HG02642 (cell line): ENCODE results near the gene WNT6.

ENCODE experiments used
- ATAC-seq: cut with Tn5 transposase; IDR thresholded peaks from one replicate; pipeline ENCODE4 v1.9.1; 2021; ENCODE audit warnings: mild to moderate bottlenecking; ENCODE audit not compliant: unreplicated experiment, poor library complexity

WNT6 gene

GRCh38 chr2:218889937-218890336 is 30.3 kb downstream of the WNT6 start:
- no peak for ATAC-seq

DNA sequence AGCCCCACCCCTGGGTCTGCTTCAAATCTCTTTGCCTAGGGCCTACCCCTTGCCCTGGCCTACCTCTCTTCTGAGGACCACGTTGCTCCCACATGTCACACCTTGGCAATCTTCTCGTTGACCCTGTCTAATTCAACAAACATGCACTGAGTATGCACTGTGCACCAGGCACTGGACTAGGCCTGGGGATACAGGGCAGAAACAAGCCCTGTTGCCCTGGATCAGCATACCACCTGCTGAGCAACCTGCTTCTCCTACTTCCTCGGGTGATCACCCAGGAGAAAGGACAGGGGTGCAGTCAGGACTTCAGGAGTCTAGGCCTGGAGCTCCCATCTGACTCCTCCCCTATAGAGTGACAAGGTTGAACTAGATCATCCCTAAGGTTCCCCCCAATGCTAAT is 30.8 kb downstream of the WNT6 start:
- ATAC-seq: no peak

DNA sequence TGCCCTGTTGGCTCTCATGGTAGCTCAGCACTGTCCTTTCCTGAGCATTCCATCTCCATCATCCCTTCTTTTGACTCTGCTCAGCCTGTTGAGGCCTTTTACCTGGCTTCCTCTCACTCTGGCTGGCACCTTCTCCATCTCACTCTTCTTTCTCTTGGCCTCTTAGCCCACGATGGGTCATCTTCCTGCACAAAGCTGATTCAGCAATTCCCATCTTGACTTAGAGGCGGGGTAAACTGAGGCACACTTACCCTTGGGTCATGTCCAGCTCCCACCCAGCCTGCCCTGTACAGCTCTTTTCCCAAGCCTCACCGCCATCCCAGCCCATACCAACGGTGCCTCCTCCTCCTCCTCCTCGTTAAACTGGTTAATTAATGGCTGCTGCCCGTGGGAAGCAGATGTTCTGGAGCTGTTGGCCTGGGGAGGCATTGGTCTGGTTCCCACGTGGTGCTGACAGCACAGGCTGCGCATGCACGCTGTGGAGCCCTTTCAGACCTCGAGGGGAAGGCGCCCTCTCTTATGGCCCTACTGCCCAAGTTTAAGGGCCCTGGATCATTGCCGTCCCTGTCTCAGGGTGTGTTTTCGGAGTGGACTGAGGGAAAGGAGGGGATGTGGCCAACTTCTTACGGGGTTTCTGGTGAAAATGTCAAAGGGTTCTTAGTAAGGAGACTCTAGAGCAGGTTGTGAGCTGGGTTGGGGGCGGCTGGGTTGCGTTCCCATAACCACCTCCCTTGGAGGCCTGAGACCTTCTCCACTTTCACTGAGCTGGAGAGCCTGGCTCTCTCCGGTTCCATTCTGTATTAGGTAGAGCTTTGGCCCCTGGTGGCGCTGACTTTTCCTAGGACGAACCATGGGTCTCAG is 31.9 kb downstream of the WNT6 start:
- ATAC-seq: no peak

DNA sequence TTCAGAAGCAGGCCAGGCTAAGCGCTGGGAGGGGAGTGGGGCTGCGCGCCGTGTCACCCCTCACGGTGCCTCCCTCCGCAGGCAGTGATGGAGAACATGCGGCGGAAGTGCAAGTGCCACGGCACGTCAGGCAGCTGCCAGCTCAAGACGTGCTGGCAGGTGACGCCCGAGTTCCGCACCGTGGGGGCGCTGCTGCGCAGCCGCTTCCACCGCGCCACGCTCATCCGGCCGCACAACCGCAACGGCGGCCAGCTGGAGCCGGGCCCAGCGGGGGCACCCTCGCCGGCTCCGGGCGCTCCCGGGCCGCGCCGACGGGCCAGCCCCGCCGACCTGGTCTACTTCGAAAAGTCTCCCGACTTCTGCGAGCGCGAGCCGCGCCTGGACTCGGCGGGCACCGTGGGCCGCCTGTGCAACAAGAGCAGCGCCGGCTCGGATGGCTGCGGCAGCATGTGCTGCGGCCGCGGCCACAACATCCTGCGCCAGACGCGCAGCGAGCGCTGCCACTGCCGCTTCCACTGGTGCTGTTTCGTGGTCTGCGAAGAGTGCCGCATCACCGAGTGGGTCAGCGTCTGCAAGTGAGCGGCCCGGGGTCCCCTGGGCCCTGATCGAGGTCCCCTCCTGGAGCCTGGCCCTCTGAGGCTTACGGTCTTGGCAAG is 33.2 kb downstream of the WNT6 start:
- ATAC-seq: peak; percentile 48

GRCh38 chr2:218893349-218894150 is 33.9 kb downstream of the WNT6 start:
- ATAC-seq: no peak

DNA sequence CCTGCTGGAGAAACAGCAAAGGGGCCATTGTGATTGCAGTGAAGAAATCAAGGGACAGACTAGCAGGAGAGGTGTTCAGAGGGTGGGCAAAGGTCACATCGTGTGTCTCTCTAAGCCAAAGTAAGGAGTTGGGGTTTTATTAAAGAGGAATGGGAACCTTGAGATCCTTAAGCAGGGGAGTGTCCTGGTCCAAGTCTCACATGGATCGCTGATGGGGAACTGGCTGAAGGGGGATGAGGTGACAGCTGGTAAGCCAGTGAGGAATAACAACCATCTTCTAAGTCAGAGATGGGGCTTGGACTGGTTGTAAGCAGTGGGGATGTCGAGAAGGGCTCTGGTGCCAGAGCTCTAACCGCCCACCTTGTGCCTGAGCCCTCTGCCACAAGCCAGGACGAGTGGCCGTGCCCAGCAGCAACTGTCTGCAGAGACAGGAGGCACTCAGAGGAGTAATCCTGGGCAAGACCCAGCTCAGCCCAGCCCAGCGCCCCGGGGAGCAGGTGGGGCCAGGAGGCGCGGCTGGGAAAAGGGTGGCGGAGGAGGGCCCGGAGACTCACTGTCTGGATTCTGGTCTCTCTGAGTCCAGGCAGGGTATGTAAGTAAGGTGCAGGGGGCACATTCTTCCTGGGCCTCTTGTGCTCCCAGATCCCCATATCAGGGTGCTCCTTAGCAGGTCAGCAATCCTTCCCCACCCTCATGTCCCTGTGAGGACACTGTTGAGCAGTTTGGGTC is 34.7 kb downstream of the WNT6 start:
- ATAC-seq: no peak

DNA sequence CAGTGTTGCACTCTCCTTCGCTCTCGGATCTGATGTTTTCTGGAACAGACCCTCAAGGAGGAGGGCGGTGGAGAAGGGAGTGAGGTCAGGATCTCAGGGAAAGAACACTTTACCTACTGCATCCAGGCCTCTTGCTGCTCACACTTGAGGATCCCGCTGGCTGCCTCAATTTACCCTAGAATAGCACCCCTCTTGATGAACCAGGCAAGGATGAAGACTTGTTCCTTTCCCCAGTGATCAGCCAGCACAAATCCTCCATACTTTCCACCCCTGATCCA is 35.2 kb downstream of the WNT6 start:
- ATAC-seq: no peak

DNA sequence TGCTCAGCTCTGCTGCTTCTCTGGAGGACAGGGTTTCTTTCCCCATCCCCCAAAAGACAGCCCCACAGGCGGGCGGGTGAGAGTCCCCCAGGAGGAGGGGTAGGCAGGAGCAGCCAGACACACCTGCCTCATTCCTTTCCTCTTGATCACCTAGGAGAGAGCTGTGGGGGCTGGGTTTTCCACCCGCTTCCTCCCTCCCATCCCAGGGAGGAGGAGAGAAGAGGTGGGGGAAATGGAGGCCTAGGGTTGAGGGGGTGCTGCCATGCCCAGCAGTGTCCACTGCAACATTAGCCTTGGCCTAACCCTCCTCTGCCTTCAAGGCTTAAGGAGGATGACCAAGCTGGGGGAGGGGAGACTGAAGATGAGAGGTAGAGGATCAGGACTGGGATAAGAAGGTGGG is 35.7 kb downstream of the WNT6 start:
- ATAC-seq: no peak

GRCh38 chr2:218895759-218896500 is 36.3 kb downstream of the WNT6 start:
- ATAC-seq: peak; percentile 6

DNA sequence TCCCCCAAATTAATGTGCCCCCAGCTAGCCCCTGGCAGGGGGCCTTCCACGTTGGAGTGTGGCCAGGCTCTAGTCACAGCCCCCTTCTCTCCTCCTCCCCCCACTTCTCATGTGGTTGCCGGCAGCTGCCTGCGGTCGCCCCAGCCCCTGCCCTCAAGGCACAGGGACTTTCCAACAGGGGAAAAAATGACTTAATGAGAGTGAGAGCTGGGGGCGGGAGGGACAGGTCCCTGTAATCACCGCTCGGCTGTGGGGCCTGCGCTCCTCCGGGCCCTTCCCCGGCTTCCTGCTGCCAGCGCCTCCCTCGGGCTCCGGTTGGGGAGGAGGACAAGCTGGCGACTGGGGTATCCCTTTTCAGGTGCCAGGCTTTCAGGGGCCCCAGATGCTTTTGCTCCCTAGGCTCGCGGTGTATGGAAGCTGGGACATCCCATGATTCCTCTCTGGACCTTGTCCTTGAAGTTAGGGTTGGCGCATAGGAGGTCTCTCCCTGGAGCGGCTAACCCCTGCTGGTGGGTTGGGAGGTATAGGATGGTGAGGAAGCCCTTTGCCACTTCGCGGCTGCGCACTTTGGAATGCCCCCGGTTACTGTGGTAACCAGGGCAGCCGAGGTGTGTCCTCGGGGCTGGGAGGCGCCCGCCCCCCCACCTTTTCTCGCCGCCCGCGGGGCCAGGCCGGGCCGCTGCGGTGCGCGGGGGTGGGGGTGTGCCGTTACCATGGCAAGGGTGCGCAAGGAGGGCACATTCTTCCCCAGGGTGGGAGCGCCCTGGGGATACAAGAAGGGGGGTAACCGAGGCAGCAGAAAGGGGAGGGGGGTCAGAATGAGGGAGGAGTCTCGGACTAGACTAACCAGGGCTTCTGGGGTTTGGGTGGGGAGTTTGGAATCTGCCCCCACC is 37.1 kb downstream of the WNT6 start:
- peak; percentile 66 for ATAC-seq

DNA sequence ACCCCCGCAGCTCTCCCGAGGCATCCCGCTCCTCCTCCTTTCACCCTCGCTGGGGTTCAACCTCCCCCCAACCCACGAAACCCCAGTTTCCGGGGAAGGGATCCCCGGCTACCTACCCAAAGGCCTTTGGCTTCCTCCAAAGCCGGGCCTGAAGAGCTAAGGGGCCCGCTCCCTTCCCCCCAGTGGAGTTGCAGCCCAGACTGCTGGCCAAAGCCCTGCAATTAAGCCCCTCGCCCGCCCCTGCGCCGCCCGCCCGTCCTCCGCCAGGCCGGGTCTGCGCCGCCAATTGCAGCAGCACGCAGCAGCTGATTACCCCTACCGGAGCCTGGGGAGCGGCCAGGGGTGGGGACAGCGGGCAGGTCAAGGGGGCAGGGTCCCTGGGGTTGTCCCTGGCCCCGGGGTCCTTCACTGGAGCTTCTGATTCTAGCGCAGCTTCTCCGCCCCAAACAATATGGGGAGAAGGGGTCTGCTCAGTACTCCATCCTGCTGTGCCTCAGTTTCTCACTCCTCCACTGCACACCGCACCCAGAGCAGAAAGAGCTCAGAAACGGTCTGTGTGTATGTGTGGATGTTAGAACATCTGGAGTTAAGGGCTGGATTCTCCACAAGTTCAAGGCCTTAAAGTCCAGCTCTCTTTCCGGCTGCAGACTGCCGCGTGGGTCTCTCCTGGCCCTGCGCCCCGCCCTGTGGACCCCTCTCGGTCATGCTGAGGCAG is 37.9 kb downstream of the WNT6 start:
- ATAC-seq: peak; percentile 1

GRCh38 chr2:218898109-218898878 is 38.7 kb downstream of the WNT6 start:
- peak; percentile 39 for ATAC-seq

DNA sequence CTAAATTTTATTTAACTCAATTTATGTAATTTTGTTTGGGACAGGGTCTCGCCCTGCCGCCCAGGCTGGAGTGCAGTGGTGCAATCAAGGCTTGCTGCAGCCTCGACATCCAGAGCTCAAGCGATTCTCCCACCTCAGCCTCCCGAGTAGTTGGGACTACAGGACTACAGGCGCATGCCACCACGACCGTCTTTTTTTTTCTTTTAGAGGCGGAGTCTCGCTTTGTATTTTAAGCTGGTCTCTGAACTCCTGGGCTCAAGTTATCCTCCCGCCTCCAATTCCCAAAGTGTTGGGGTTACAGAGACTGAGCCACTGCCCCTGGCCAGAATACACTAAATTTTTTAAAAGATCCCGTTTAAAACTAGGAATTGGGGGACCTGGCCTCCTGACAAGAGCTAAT is 39.5 kb downstream of the WNT6 start:
- ATAC-seq: no peak

- ATAC-seq: no peak
Measured at GRCh38 chr2:218902427-218902826, 42.8 kb downstream of the WNT6 start.

DNA sequence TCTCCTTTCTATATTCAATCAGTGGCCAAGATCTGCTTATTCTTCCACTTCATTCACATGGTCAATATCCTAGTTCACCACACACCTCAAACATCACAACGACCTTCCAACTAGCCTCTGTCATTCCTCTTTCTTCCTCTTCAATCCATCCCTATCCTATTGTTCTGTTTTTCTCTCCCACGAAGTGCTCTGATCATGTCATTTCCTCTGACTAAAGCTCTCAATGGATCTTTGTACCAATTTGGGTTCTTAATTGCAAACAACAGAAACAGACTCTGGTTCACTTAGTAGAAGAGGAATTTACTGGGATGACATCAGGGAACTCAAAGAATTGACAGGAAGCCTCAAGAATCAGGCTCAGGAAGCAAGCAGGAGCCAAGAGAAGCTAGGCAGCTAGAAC is 44.6 kb downstream of the WNT6 start:
- no peak for ATAC-seq

GRCh38 chr2:218908721-218909619 is 49.4 kb downstream of the WNT6 start:
- peak; percentile 95 for ATAC-seq

- no peak for ATAC-seq
Measured at GRCh38 chr2:218910741-218911140, 51.1 kb downstream of the WNT6 start.
